GM23248 (cell line): Measurements from ENCODE around the gene STK26. TPM values are rescaled to one million over a fixed set of nuclear protein-coding genes. Genes with fewer than 3 reads are reported as not detected.

Experiments used
- DNase-seq: peaks from one replicate; pipeline ENCODE4 v3.0.0-alpha.2; 2015
- H2AFZ ChIP-seq: fragments of 200-600 bp; sonication (generic); 2 replicates; pipeline ENCODE4 v1.6.1; 2016; ENCODE audit warnings: antibody characterized with exemption
- H3F3A ChIP-seq: fragments of 200-600 bp; sonication (generic); 2 replicates; pipeline ENCODE4 v1.6.1; 2016; ENCODE audit warnings: mild to moderate bottlenecking, antibody characterized with exemption, mixed run types; ENCODE audit not compliant: insufficient read depth
- H3K27ac ChIP-seq: fragments of 200-600 bp; sonication (generic); 2 replicates; pipeline ENCODE4 v1.5.1; 2016; ENCODE audit warnings: mild to moderate bottlenecking
- H3K27me3 ChIP-seq: fragments of 200-600 bp; sonication (generic); replicated peaks from 2 replicates; pipeline ENCODE4 v1.6.1; 2016; ENCODE audit warnings: mild to moderate bottlenecking; ENCODE audit not compliant: insufficient read depth
- H3K36me3 ChIP-seq: fragments of 200-600 bp; sonication (generic); 2 replicates; pipeline ENCODE4 v1.6.1; 2016; ENCODE audit warnings: low read depth, mild to moderate bottlenecking
- H3K4me1 ChIP-seq: fragments of 200-600 bp; sonication (generic); 2 replicates; pipeline ENCODE4 v1.6.1; 2016; ENCODE audit warnings: mild to moderate bottlenecking; ENCODE audit not compliant: insufficient read depth
- H3K4me2 ChIP-seq: fragments of 200-600 bp; sonication (generic); one replicate; pipeline ENCODE4 v1.6.1; 2016; ENCODE audit warnings: mild to moderate bottlenecking; ENCODE audit not compliant: unreplicated experiment
- H3K4me3 ChIP-seq: fragments of 200-600 bp; sonication (generic); 2 replicates; pipeline ENCODE4 v1.5.1; 2016; ENCODE audit warnings: mild to moderate bottlenecking
- H3K79me2 ChIP-seq: fragments of 200-600 bp; sonication (generic); 2 replicates; pipeline ENCODE4 v1.6.1; 2016; ENCODE audit warnings: mild to moderate bottlenecking; ENCODE audit not compliant: insufficient read depth
- H3K9ac ChIP-seq: fragments of 200-600 bp; sonication (generic); 2 replicates; pipeline ENCODE4 v1.6.1; 2016; ENCODE audit warnings: mild to moderate bottlenecking
- H3K9me2 ChIP-seq: fragments of 200-600 bp; sonication (generic); 2 replicates; pipeline ENCODE4 v1.6.1; 2016; ENCODE audit warnings: mixed run types, mild to moderate bottlenecking, moderate library complexity; ENCODE audit not compliant: insufficient read depth
- H3K9me3 ChIP-seq: fragments of 200-600 bp; sonication (generic); one replicate; pipeline ENCODE4 v1.6.1; 2017; ENCODE audit warnings: low read depth
- H4K20me1 ChIP-seq: fragments of 200-600 bp; sonication (generic); 2 replicates; pipeline ENCODE4 v1.6.0; 2016; ENCODE audit not compliant: insufficient read depth
- EZH2 ChIP-seq: fragments of 200-600 bp; sonication (generic); IDR thresholded peaks from 2 replicates; pipeline ENCODE4 v1.6.1; 2018; ENCODE audit warnings: antibody characterized with exemption, mild to moderate bottlenecking; ENCODE audit not compliant: insufficient read depth, poor library complexity, severe bottlenecking
- EZH2phosphoT487 ChIP-seq: fragments of 200-600 bp; sonication (generic); IDR thresholded peaks from 2 replicates; pipeline ENCODE4 v1.6.1; 2018; ENCODE audit warnings: antibody characterized with exemption, moderate library complexity, mild to moderate bottlenecking, low read depth; ENCODE audit not compliant: insufficient read depth
- WGBS, 2 experiments: methylation state at CpG; one replicate each; pipeline ENCODE4 v1.1.6; 2015 to 2017; ENCODE audit warnings: low lambda C conversion rate in 2 of 2, low coverage in 1 of 2; ENCODE audit errors: missing lambda C conversion rate in 2 of 2; 5-methylcytosine and 5-hydroxymethylcytosine counted together
- in situ Hi-C: fragments of 300-500 bp; cut with MboI; formaldehyde crosslinking; loops from 2 replicates; pipeline ENCODE4 v1.15.0; 2020
- polyA plus RNA-seq: library from polyadenylated mRNA; unstranded; fragments of >200 nt; fragmentation: Nextera tagmentation; extraction: Ambion mirVana; gene quantifications from 2 replicates; pipeline ENCODE4 v1.2.1, GENCODE V29; 2016
- total RNA-seq: library from RNA; depleted of rRNA; stranded (reverse); fragments of >200 nt; shearing (Covaris generic); gene quantifications from 2 replicates; pipeline ENCODE4 v1.2.3, GENCODE V29; 2014; rRNA removed

The STK26 gene
- 1.0 and 1.1 TPM in 2 replicates for total RNA-seq
- polyA plus RNA-seq, result 0.74 and 1.1 TPM in 2 replicates

GRCh38 chrX:132022967-132023895 is at the start of gene STK26:
TSS of gene STK26 (plus strand) at chrX:132023302. CDS start at chrX:132023618, 316 bp downstream.
- Histone ChIP-seq H3K9me3 (no peaks in the 10 kb centered on the region), H3K4me2 (peak within 1 kb of the TSS; percentile 78), H3K79me2 (no peaks in the 10 kb centered on the region), H3K4me3 (peak within 1 kb of the TSS; percentile 70), H4K20me1 (no peaks in the 10 kb centered on the region), H3K9me2 (no peaks in the 10 kb centered on the region), H3K9ac (peak within 1 kb of the TSS; percentile 66), H3K27ac (no peak within 1 kb of the TSS), H3F3A (no peaks in the 10 kb centered on the region), H3K27me3 (no peaks in the 10 kb centered on the region), H2AFZ (peak within 1 kb of the TSS; percentile 83), H3K4me1 (no peaks in the 10 kb centered on the region), H3K36me3 (no peaks in the 10 kb centered on the region)
- in situ Hi-C loops, result no loop called here
- TF ChIP-seq EZH2phosphoT487 (no peak), EZH2 (no peak)
- peak; percentile 65 for DNase-seq
- 4 to 14% methylated on average over 18 to 35 of the region's 73 CpGs for WGBS, 2 experiments

- H2AFZ ChIP-seq, result no peak overlapping the region
- H3F3A ChIP-seq, result no peaks in the 10 kb centered on the region
- H3K9me3 ChIP-seq, result no peaks in the 10 kb centered on the region
- no peaks in the 10 kb centered on the region for H3K4me1 ChIP-seq
- TF ChIP-seq EZH2phosphoT487 (no peak), EZH2 (no peak)
- no peak overlapping the region for H3K27ac ChIP-seq
- H3K79me2 ChIP-seq, result no peaks in the 10 kb centered on the region
- H3K4me3 ChIP-seq, result no peak overlapping the region
- no peaks in the 10 kb centered on the region for H3K36me3 ChIP-seq
- H3K27me3 ChIP-seq, result no peaks in the 10 kb centered on the region
- H4K20me1 ChIP-seq, result no peaks in the 10 kb centered on the region
- no peaks in the 10 kb centered on the region for H3K9me2 ChIP-seq
- H3K4me2 ChIP-seq, result no peak overlapping the region
- in situ Hi-C loops, result no loop called here
- H3K9ac ChIP-seq, result no peak overlapping the region
- 46 to 59% methylated on average over 2 of the region's 2 CpGs for WGBS, 2 experiments
- no peak for DNase-seq
These were observed 47.3 kb upstream of the STK26 start for GRCh38 chrX:131975851-131976250.

- no peaks in the 10 kb centered on the region for H4K20me1 ChIP-seq
- no peaks in the 10 kb centered on the region for H3K4me1 ChIP-seq
- peak; percentile 6 for DNase-seq
- no peaks in the 10 kb centered on the region for H3K27me3 ChIP-seq
- 43 to 45% methylated on average over 3 of the region's 3 CpGs for WGBS, 2 experiments
- no peak overlapping the region for H3K4me3 ChIP-seq
- in situ Hi-C loops, result no loop called here
- H3K9ac ChIP-seq, result no peak overlapping the region
- no peaks in the 10 kb centered on the region for H3K9me2 ChIP-seq
- no peak overlapping the region for H3K27ac ChIP-seq
- no peak overlapping the region for H3K4me2 ChIP-seq
- no peak overlapping the region for H2AFZ ChIP-seq
- no peaks in the 10 kb centered on the region for H3F3A ChIP-seq
- no peaks in the 10 kb centered on the region for H3K36me3 ChIP-seq
- TF ChIP-seq EZH2, result no peak
- no peak for TF ChIP-seq EZH2phosphoT487
- H3K9me3 ChIP-seq, result no peaks in the 10 kb centered on the region
- H3K79me2 ChIP-seq, result no peaks in the 10 kb centered on the region
These were observed 45.5 kb upstream of the STK26 start for GRCh38 chrX:131977619-131978018.

- no peak overlapping the region for H3K4me3 ChIP-seq
- no peak overlapping the region for H3K27ac ChIP-seq
- in situ Hi-C loops, result no loop called here
- H3K9me2 ChIP-seq, result no peaks in the 10 kb centered on the region
- H3K27me3 ChIP-seq, result no peaks in the 10 kb centered on the region
- H3K36me3 ChIP-seq, result no peaks in the 10 kb centered on the region
- H3F3A ChIP-seq, result no peaks in the 10 kb centered on the region
- no peak overlapping the region for H3K4me2 ChIP-seq
- no peaks in the 10 kb centered on the region for H3K79me2 ChIP-seq
- H2AFZ ChIP-seq, result no peak overlapping the region
- H3K4me1 ChIP-seq, result no peaks in the 10 kb centered on the region
- no peaks in the 10 kb centered on the region for H4K20me1 ChIP-seq
- no peaks in the 10 kb centered on the region for H3K9me3 ChIP-seq
- DNase-seq, result no peak
- TF ChIP-seq EZH2phosphoT487 (no peak), EZH2 (no peak)
- no peak overlapping the region for H3K9ac ChIP-seq
These were observed 44.0 kb upstream of the STK26 start for GRCh38 chrX:131979116-131979515.
